Measurements from ENCODE around the gene GPANK1. TPM values are rescaled to one million over a fixed set of nuclear protein-coding genes. Genes with fewer than 3 reads are reported as not detected.

GPANK1 gene
- total RNA-seq, 1 experiment from 2014 or later, result 32.0 TPM

- no peak for DNase-seq (ENCODE audit: low spot score)
- peak overlapping the region; percentile 83 for H3K4me3 ChIP-seq (ENCODE audit: low read depth, low read length, poor library complexity, severe bottlenecking)
- H3K36me3 ChIP-seq (ENCODE audit: insufficient read depth, low read length, poor library complexity, severe bottlenecking), result peaks cover 15% of the 10 kb centered on the region
- intact Hi-C loops (cut with micrococcal nuclease; ENCODE audit: unreplicated experiment), result loop anchor here (10.0 kb wide), 1 partner anchor 113 kb away; the partner anchor contains the start of genes ATP6V1G2, DDX39B and NFKBIL1
- TF ChIP-seq, protein P1, sequence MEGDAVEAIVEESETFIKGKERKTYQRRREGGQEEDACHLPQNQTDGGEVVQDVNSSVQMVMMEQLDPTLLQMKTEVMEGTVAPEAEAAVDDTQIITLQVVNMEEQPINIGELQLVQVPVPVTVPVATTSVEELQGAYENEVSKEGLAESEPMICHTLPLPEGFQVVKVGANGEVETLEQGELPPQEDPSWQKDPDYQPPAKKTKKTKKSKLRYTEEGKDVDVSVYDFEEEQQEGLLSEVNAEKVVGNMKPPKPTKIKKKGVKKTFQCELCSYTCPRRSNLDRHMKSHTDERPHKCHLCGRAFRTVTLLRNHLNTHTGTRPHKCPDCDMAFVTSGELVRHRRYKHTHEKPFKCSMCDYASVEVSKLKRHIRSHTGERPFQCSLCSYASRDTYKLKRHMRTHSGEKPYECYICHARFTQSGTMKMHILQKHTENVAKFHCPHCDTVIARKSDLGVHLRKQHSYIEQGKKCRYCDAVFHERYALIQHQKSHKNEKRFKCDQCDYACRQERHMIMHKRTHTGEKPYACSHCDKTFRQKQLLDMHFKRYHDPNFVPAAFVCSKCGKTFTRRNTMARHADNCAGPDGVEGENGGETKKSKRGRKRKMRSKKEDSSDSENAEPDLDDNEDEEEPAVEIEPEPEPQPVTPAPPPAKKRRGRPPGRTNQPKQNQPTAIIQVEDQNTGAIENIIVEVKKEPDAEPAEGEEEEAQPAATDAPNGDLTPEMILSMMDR (conservative IDR thresholded peaks at IDR 0.05; ENCODE audit: low read depth, low read length), result no peak
- no peak for TF ChIP-seq EZH2 (IDR thresholded peaks at IDR 0.05; ENCODE audit: borderline replicate concordance, low read depth, low read length, poor library complexity, severe bottlenecking)
- CTCF ChIA-PET, result no interaction called here
- peaks cover 33% of the 10 kb centered on the region for H3K4me1 ChIP-seq (ENCODE audit: insufficient read depth, low read length, poor library complexity, severe bottlenecking)
- H3K9me3 ChIP-seq (ENCODE audit: low read depth, low read length, poor library complexity, severe bottlenecking), result no peaks in the 10 kb centered on the region
- no TSS peak for BruUV-seq (replicated peaks)
- no peaks in the 10 kb centered on the region for H3K27me3 ChIP-seq (replicated peaks; ENCODE audit: insufficient read depth, low read depth, low read length, poor library complexity)
- H3K27ac ChIP-seq (ENCODE audit: low read depth, low read length, poor library complexity, severe bottlenecking), result peak overlapping the region; percentile 88
- POLR2A ChIA-PET (ENCODE audit: low non-redundant PET), result interaction anchor here (0.6 kb wide), 1 partner anchor 162 kb away, joined by 4 read pairs; no protein-coding TSS in a partner anchor
These were observed 6.6 kb downstream of the GPANK1 start for GRCh38 chr6:31658158-31658688.

DNA sequence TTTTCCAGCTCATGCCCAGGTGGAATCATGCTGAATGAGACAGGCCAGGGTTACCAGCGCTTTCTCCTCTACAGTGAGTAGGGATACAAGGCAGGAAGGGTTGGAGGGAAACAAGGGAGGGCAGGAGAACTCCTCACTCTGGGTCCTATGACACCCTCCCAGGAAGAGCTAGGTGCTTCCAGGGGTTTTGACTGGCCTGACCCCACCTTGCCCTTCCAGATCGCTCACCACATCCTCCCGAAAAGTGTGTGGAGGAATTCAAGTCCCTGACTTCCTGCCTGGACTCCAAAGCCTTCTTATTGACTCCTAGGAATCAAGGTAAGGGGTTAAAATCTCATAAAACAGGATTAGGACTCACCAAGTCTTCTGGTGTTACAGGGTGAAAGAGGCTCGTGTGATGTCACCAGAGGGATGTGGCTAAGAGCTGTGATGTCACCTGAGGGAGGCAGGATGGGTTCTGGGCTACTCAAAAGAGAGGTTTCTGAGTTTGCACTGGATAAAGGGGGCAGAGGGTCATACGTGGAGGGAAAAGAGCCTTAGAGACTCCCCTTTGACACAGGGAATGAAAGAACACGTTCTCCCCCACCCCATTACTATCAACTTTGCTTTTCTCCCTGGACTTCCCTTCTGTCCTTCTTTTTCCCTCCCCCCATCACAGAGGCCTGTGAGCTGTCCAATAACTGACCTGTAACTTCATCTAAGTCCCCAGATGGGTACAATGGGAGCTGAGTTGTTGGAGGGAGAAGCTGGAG, 7.2 kb downstream of the GPANK1 start:
- TF ChIP-seq, protein P1 (conservative IDR thresholded peaks at IDR 0.05; ENCODE audit: low read depth, low read length), result no peak
- TF ChIP-seq EZH2 (IDR thresholded peaks at IDR 0.05; ENCODE audit: borderline replicate concordance, low read depth, low read length, poor library complexity, severe bottlenecking), result no peak
- Histone ChIP-seq H3K4me3 (ENCODE audit: low read depth, low read length, poor library complexity, severe bottlenecking) (peak overlapping the region; percentile 83), H3K4me1 (ENCODE audit: insufficient read depth, low read length, poor library complexity, severe bottlenecking) (peaks cover 28% of the 10 kb centered on the region), H3K27ac (ENCODE audit: low read depth, low read length, poor library complexity, severe bottlenecking) (peak overlapping the region; percentile 88), H3K9me3 (ENCODE audit: low read depth, low read length, poor library complexity, severe bottlenecking) (no peaks in the 10 kb centered on the region), H3K27me3 (replicated peaks; ENCODE audit: insufficient read depth, low read depth, low read length, poor library complexity) (no peaks in the 10 kb centered on the region), H3K36me3 (ENCODE audit: insufficient read depth, low read length, poor library complexity, severe bottlenecking) (peaks cover 11% of the 10 kb centered on the region)
- no TSS peak for BruUV-seq (replicated peaks)
- POLR2A ChIA-PET (ENCODE audit: low non-redundant PET), result interaction anchor here (0.6 kb wide), 1 partner anchor 162 kb away, joined by 4 read pairs; no protein-coding TSS in a partner anchor
- intact Hi-C loops (cut with micrococcal nuclease; ENCODE audit: unreplicated experiment), result loop anchor here (10.0 kb wide), 1 partner anchor 113 kb away; the partner anchor contains the start of genes ATP6V1G2, DDX39B and NFKBIL1
- CTCF ChIA-PET, result no interaction called here
- no peak for DNase-seq (ENCODE audit: low spot score)

DNA sequence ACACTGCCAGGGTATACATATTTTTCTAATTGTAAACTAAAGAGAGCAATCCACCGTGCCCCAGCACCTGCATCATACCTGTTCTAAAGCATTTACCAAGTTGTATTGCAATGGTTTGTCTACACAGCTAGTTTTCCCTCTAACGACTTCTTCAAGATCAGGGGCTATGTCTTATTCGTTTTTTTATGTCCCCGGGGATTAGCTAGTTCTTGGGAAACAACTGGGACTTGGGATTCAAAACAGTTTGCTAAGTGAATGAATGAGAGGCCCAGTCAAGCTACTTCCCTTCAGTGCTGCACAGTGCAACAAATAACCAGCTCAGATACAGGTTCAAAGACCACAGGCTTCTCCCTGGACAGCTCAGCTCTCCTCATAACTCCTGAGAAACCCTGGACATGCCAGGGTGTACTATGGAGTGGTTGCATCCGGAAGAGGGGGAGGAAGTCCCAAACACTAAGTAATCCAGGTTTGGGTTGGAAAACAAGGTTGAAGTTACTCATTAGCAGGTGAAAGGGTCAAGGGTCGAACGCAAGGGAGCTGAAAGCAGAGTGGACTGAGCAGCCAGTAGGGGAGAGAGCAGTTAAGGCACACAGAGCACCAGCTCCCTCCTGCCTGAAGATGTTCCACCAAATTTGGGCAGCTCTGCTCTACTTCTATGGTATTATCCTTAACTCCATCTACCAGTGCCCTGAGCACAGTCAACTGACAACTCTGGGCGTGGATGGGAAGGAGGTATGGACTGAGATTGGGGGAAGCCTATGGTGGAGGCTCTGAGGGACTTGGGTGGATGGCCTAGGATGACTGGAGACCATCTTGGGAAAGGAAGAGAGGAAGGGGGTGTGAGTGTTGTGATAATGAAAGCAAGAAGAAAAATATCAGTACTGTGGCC, 9.2 kb downstream of the GPANK1 start, which contains the start of gene APOM:
Gene APOM, plus strand, starts transcription at position 546 of the 889 bp plus-strand sequence. Its CDS starts 73 bp downstream, at position 619.
- no TSS peak for BruUV-seq (replicated peaks)
- H3K4me3 ChIP-seq (ENCODE audit: low read depth, low read length, poor library complexity, severe bottlenecking), result no peak within 1 kb of the TSS

More for the DNA sequence above, 9.2 kb downstream of the GPANK1 start, which contains the start of gene APOM:
- H3K9me3 ChIP-seq (ENCODE audit: low read depth, low read length, poor library complexity, severe bottlenecking), result no peaks in the 10 kb centered on the region
- H3K36me3 ChIP-seq (ENCODE audit: insufficient read depth, low read length, poor library complexity, severe bottlenecking), result no peaks in the 10 kb centered on the region
- no peak for DNase-seq (ENCODE audit: low spot score)
- H3K27ac ChIP-seq (ENCODE audit: low read depth, low read length, poor library complexity, severe bottlenecking), result no peak within 1 kb of the TSS
- POLR2A ChIA-PET (ENCODE audit: low non-redundant PET), result interaction anchor here (0.8 kb wide), 1 partner anchor 172 kb away, joined by 3 read pairs; the partner anchor contains the start of gene HSPA1B
- H3K27me3 ChIP-seq (replicated peaks; ENCODE audit: insufficient read depth, low read depth, low read length, poor library complexity), result no peaks in the 10 kb centered on the region
- CTCF ChIA-PET, result no interaction called here
- TF ChIP-seq, protein P1 (conservative IDR thresholded peaks at IDR 0.05; ENCODE audit: low read depth, low read length), result no peak
- no peak for TF ChIP-seq EZH2 (IDR thresholded peaks at IDR 0.05; ENCODE audit: borderline replicate concordance, low read depth, low read length, poor library complexity, severe bottlenecking)
- intact Hi-C loops (cut with micrococcal nuclease; ENCODE audit: unreplicated experiment), result loop anchor here (10.0 kb wide), 1 partner anchor 111 kb away; the partner anchor contains the start of genes ATP6V1G2, DDX39B and NFKBIL1
- peaks cover 27% of the 10 kb centered on the region for H3K4me1 ChIP-seq (ENCODE audit: insufficient read depth, low read length, poor library complexity, severe bottlenecking)

All from A673 (cell line).